Kidney capillary endothelial cell (primary cell): ENCODE results near the gene TTC21A.

Experiments used
- DNase-seq: peaks from one replicate; pipeline ENCODE4 v3.0.0-alpha.2; 2018; ENCODE audit warnings: low spot score

TTC21A gene

GRCh38 chr3:39177708-39178332 lies 70.3 kb downstream of the TTC21A start:
- DNase-seq = peak; percentile 87

GRCh38 chr3:39178553-39178952 lies 71.1 kb downstream of the TTC21A start:
- DNase-seq = peak; percentile 94

GRCh38 chr3:39180183-39180545 lies 72.7 kb downstream of the TTC21A start:
- DNase-seq = no peak

- DNase-seq = peak; percentile 93
Observed at GRCh38 chr3:39180546-39181346, 73.3 kb downstream of the TTC21A start.

GRCh38 chr3:39181408-39182335 lies 74.2 kb downstream of the TTC21A start:
- no peak for DNase-seq

- no peak for DNase-seq
Observed at GRCh38 chr3:39183211-39184080, 76.0 kb downstream of the TTC21A start.

GRCh38 chr3:39184081-39184967 lies 76.8 kb downstream of the TTC21A start:
- DNase-seq = no peak

- no peak for DNase-seq
Observed at GRCh38 chr3:39184968-39185285, 77.4 kb downstream of the TTC21A start.

- DNase-seq = no peak
Observed at GRCh38 chr3:39185326-39185958, 78.0 kb downstream of the TTC21A start.

- DNase-seq = no peak
Observed at GRCh38 chr3:39185959-39186691, 78.6 kb downstream of the TTC21A start.

GRCh38 chr3:39186692-39187151 lies 79.2 kb downstream of the TTC21A start:
- DNase-seq = no peak

- no peak for DNase-seq
Observed at GRCh38 chr3:39187372-39188155, 80.1 kb downstream of the TTC21A start.
